Measurements from ENCODE around the gene GAS2L1. TPM values are rescaled to one million over a fixed set of nuclear protein-coding genes. Genes with fewer than 3 reads are reported as not detected.

Gene GAS2L1
- total and polyA plus RNA-seq, 2 donors (not counting 3 experiments of a cell fraction or from before 2014, with no cell fraction given) = 30.5 to 44.0 TPM

GRCh38 chr22:29339381-29340235 lies 33.2 kb downstream of the GAS2L1 start:
- no peak overlapping the region for H3K9ac ChIP-seq (replicated peaks; ENCODE audit: extremely low read depth, insufficient read depth, low read length)
- no TSS peak for BruUV-seq (replicated peaks)
- no peak overlapping the region for H2AFZ ChIP-seq (ENCODE audit: low read depth, low read length)
- no peak for FAIRE-seq
- H3K36me3 ChIP-seq (ENCODE audit: control insufficient read depth in 2 of 2, extremely low read depth in 1 of 2, insufficient read depth in 2 of 2, low read length in 2 of 2) = peaks cover 13 to 85% of the 10 kb centered on the region in 2 experiments
- H3K9me1 ChIP-seq (replicated peaks; ENCODE audit: control insufficient read depth, extremely low read depth, insufficient read depth, low read length) = no peaks in the 10 kb centered on the region
- no peaks in the 10 kb centered on the region for H4K20me1 ChIP-seq (replicated peaks; ENCODE audit: control insufficient read depth, extremely low read depth, insufficient read depth, low read length)
- TF ChIP-seq CTCF (IDR thresholded peaks at IDR 0.05; ENCODE audit: extremely low read depth in 1 of 2, insufficient read depth in 1 of 2, low read depth in 1 of 2, low read length in 2 of 2) = no peak
- no peak for TF ChIP-seq JUN (IDR thresholded peaks at IDR 0.05; ENCODE audit: borderline replicate concordance, insufficient read depth, insufficient read length, low read depth)
- no peak for TF ChIP-seq FOS (IDR thresholded peaks at IDR 0.05; ENCODE audit: borderline replicate concordance, insufficient read depth, low read length)
- no peak for TF ChIP-seq MYC (IDR thresholded peaks at IDR 0.05; ENCODE audit: low read depth, low read length)
- TF ChIP-seq MAX (IDR thresholded peaks at IDR 0.05; ENCODE audit: insufficient read depth, insufficient read length) = no peak
- no peak for TF ChIP-seq POLR2AphosphoS5 (IDR thresholded peaks at IDR 0.05; ENCODE audit: insufficient read depth, low read depth, low read length)
- H3K9me3 ChIP-seq (replicated peaks; ENCODE audit: control insufficient read depth, insufficient read depth, low read length) = no peaks in the 10 kb centered on the region
- POLR2A ChIA-PET = no interaction called here
- H3K79me2 ChIP-seq (ENCODE audit: control insufficient read depth, insufficient read depth, low read length) = no peaks in the 10 kb centered on the region
- no peak for DNase-seq (ENCODE audit: low read depth, low spot score)
- H3K27ac ChIP-seq (ENCODE audit: insufficient read depth, low read depth, low read length) = no peak overlapping the region
- H3K27me3 ChIP-seq (ENCODE audit: control insufficient read depth in 2 of 2, insufficient read depth in 2 of 2, low read length in 2 of 2) = no peaks in the 10 kb centered on the region
- H3K4me3 ChIP-seq (replicated peaks in 1 of 3; ENCODE audit: insufficient read depth in 1 of 3, low read depth in 1 of 3, low read length in 3 of 3) = no peak overlapping the region
- intact Hi-C loops (cut with micrococcal nuclease) (no loop called here), dilution Hi-C loops (cut with MboI; ENCODE audit: extremely low pct_ligation_motif_present, low sequenced_read_pairs) (no loop called here)
- H3K4me1 ChIP-seq (ENCODE audit: control insufficient read depth, extremely low read depth, insufficient read depth, low read length) = no peaks in the 10 kb centered on the region
- H3K4me2 ChIP-seq (ENCODE audit: insufficient read depth, low read length) = no peak overlapping the region
- CTCF ChIA-PET = no interaction called here
